Transverse colon (tissue), 4 donors: ENCODE results near the gene PRKCZ. TPM values are rescaled to one million over a fixed set of nuclear protein-coding genes. Genes with fewer than 3 reads are reported as not detected.
"Not testable (repeated sequence)": the region's sequence is repeated elsewhere in the genome, so short reads cannot be mapped to it uniquely, and the experiment has no call there.

Experiments used
- DNase-seq: peaks from one replicate; pipeline ENCODE4 v3.0.0-alpha.2; 2019
- H3K27ac ChIP-seq, 4 donors: fragments of 200-600 bp; sonication (generic); 2 replicates each; pipeline ENCODE4 v1.5.1; 2016 to 2018; ENCODE audit warnings: inconsistent platforms in 4 of 4
- H3K27me3 ChIP-seq: fragments of 200-600 bp; sonication (generic); 2 replicates; pipeline ENCODE4 v1.5.1; 2017; ENCODE audit warnings: inconsistent platforms
- H3K36me3 ChIP-seq, 4 donors: fragments of 200-600 bp; sonication (generic); 2 replicates each; pipeline ENCODE4 v1.5.1; 2017 to 2019; ENCODE audit warnings: inconsistent platforms in 4 of 4
- H3K4me1 ChIP-seq, 4 donors: fragments of 200-600 bp; sonication (generic); 2 replicates each; pipeline ENCODE4 v1.5.1; 2017 to 2020; ENCODE audit warnings: inconsistent platforms in 4 of 4
- H3K4me3 ChIP-seq, 4 donors: fragments of 200-600 bp; sonication (generic); 1 replicate in 1 of 4; 2 replicates in 3 of 4; pipeline versions ENCODE4 v1.5.1 to v1.6.1; 2017 to 2019; ENCODE audit warnings: inconsistent platforms in 4 of 4
- H3K9me3 ChIP-seq, 2 donors: fragments of 200-600 bp; sonication (generic); 2 replicates each; pipeline ENCODE4 v1.5.1; 2017 to 2019; ENCODE audit warnings: inconsistent platforms in 2 of 2
- EP300 ChIP-seq: sonication (generic); formaldehyde crosslinking; IDR thresholded peaks from one replicate; pipeline ENCODE4 v1.6.1; 2017; ENCODE audit warnings: antibody characterized with exemption, low read depth
- POLR2A ChIP-seq: fragments of 450-650 bp; IDR thresholded peaks from one replicate; pipeline ENCODE4 v1.6.1; 2016; ENCODE audit warnings: antibody characterized with exemption, mild to moderate bottlenecking, moderate library complexity
- POLR2AphosphoS5 ChIP-seq, 3 donors: sonication (generic); formaldehyde crosslinking; IDR thresholded peaks; one replicate each; pipeline ENCODE4 v1.6.1; 2016; ENCODE audit warnings: antibody characterized with exemption in 3 of 3
- WGBS, 2 donors: methylation state at CpG; one replicate each; pipeline ENCODE4 v1.1.5; 2018; ENCODE audit warnings: low coverage in 1 of 2; 5-methylcytosine and 5-hydroxymethylcytosine counted together
- in situ Hi-C, 4 donors: fragments of 200-750 bp; cut with MboI; loops; one replicate each; pipeline versions ENCODE4 v1.15.0 to v1.15.1; 2017; ENCODE audit warnings: low sequenced_read_pairs in 3 of 4, low pct_ligation_motif_present in 1 of 4, low pct_unique_long_range_greater_than_20kb in 1 of 4
- intact Hi-C: fragments of 100-400 bp; cut with DNase I; formaldehyde crosslinking; loops from one replicate; pipeline ENCODE4 v1.15.1; 2023; ENCODE audit warnings: low total_unique reads
- total RNA-seq, 4 donors: library from RNA; depleted of rRNA; stranded (reverse); fragments of >200 nt; gene quantifications; one replicate each; pipeline ENCODE4 v1.1.0, GENCODE V29; 2016
- TF ChIP-seq, protein P1 (sequence below), 5 experiments: fragments of 200-600 bp in 3 of 5; fragments of 450-650 bp in 2 of 5; sonication (generic) in 3 of 5; IDR thresholded peaks; 1 replicate in 2 of 5; 2 replicates in 3 of 5; pipeline ENCODE4 v1.5.1; 2016 to 2017; ENCODE audit warnings: antibody characterized with exemption in 5 of 5, inconsistent platforms in 3 of 5, mild to moderate bottlenecking in 2 of 5, moderate library complexity in 1 of 5

PRKCZ gene
- total RNA-seq, 4 donors from 2014 or later, result 48.6 to 96.7 (median 54.4) TPM

DNA sequence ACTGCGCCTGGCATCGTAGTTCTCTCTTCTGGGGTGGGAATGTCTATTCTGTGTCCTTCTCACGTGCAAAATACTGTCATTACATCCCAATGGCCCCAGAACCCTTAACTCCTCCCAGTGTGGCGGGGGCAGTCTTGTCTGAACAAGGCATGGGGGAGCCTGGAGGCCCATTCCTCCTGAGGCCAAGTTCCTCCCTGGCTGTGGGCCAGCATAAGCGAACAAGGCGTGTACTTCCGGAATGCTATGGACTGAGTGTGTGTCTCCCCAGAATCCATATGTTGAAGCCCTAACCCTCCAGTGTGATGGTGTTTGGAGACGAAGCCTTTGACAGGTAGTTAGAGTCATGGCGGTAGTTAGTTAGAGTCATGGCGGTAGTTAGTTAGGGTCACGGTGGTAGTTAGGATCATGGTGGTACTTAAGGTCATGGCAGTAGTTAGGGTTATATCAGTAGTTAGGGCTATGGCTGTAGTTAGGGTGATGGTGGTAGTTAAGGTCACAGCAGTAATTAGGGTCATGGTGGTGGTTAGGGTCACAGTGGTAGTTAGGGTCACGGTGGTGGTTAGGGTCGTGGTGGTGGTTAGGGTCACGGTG, 71.0 kb downstream of the PRKCZ start:
- 88 to 100% methylated on average over 3 to 14 of the region's 14 CpGs for WGBS, 2 donors
- H3K36me3 ChIP-seq, result no peaks in the 10 kb centered on the region
- H3K27ac ChIP-seq, result no peak overlapping the region
- H3K27me3 ChIP-seq, result no peaks in the 10 kb centered on the region
- TF ChIP-seq POLR2A, result no peak
- TF ChIP-seq, protein P1, sequence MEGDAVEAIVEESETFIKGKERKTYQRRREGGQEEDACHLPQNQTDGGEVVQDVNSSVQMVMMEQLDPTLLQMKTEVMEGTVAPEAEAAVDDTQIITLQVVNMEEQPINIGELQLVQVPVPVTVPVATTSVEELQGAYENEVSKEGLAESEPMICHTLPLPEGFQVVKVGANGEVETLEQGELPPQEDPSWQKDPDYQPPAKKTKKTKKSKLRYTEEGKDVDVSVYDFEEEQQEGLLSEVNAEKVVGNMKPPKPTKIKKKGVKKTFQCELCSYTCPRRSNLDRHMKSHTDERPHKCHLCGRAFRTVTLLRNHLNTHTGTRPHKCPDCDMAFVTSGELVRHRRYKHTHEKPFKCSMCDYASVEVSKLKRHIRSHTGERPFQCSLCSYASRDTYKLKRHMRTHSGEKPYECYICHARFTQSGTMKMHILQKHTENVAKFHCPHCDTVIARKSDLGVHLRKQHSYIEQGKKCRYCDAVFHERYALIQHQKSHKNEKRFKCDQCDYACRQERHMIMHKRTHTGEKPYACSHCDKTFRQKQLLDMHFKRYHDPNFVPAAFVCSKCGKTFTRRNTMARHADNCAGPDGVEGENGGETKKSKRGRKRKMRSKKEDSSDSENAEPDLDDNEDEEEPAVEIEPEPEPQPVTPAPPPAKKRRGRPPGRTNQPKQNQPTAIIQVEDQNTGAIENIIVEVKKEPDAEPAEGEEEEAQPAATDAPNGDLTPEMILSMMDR (IDR thresholded peaks at IDR 0.05), result no peak
- intact Hi-C loops (no loop called here), in situ Hi-C loops (no loop called here)
- H3K4me1 ChIP-seq, result no peaks in the 10 kb centered on the region
- no peak overlapping the region for H3K4me3 ChIP-seq
- H3K9me3 ChIP-seq, result no peaks in the 10 kb centered on the region
- DNase-seq, result no peak

DNA sequence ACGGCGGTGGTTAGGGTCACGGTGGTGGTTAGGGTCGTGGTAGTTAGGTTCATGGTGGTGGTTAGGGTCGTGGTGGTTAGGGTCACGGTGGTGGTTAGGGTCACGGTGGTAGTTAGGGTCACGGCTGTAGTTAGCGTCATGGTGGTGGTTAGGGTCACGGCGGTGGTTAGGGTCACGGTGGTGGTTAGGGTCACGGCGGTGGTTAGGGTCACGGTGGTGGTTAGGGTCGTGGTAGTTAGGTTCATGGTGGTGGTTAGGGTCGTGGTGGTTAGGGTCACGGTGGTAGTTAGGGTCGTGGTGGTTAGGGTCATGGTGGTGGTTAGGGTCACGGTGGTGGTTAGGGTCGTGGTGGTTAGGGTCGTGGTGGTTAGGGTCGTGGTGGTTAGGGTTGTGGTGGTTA, 71.6 kb downstream of the PRKCZ start:
- H3K4me1 ChIP-seq, H3K9me3 ChIP-seq, intact Hi-C loops, H3K27me3 ChIP-seq, H3K36me3 ChIP-seq, H3K27ac ChIP-seq, H3K4me3 ChIP-seq, DNase-seq, in situ Hi-C loops: not testable (repeated sequence)
- WGBS, 2 donors, result 85 to 98% methylated on average over 16 to 22 of the region's 23 CpGs

DNA sequence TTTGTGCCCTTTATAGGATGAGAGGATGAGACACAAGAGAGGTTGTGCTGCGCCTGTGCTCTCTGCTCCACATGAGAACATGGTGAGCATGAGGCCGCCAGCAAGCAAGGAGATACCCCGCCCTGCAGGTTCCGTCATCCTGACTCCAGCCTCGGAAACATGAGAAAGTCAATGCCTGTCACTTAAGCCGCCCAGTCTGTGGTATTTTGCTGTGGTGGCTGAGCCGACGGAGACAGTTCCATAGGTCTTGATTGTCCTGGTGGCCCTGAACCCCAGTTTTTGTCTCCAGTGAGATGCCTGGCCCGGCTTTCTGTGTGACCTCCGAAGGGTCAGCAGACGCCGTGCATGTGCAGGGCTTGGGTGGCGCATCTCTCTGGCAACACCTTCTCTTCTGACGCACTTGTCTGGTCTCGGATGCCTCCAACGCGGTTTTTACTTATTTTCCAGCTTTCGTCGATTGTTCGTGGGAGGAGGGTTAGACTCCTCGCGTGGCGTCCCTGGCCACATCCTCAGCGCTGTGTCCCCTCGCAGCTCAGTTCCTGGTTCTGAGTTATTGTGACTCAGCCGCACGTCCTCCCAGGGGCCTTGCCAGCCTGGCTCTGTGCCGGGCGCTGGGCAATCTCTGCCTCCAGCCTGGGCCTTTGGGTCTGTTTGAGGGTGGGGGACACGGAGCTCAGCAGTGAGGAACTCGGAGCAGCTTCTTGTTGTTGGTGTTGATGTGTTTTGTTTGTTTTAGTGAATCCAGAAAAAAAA, 74.4 kb downstream of the PRKCZ start:
- Histone ChIP-seq H3K4me3 (no peak overlapping the region), H3K27ac (no peak overlapping the region), H3K4me1 (peaks cover 0 to 4% (median 0%) of the 10 kb centered on the region in 4 donors), H3K36me3 (no peaks in the 10 kb centered on the region), H3K9me3 (no peaks in the 10 kb centered on the region), H3K27me3 (no peaks in the 10 kb centered on the region)
- intact Hi-C loops, result no loop called here
- 93% methylated on average over 31 of the region's 31 CpGs; no CpG with 5 or more reads in 1 of the 2 donors for WGBS, 2 donors
- in situ Hi-C loops, result no loop called here
- no peak for DNase-seq
- TF ChIP-seq EP300 (no peak), POLR2AphosphoS5 (IDR thresholded peaks at IDR 0.05) (no peak), POLR2A (no peak)
- TF ChIP-seq, protein P1 (IDR thresholded peaks at IDR 0.05), result no peak

DNA sequence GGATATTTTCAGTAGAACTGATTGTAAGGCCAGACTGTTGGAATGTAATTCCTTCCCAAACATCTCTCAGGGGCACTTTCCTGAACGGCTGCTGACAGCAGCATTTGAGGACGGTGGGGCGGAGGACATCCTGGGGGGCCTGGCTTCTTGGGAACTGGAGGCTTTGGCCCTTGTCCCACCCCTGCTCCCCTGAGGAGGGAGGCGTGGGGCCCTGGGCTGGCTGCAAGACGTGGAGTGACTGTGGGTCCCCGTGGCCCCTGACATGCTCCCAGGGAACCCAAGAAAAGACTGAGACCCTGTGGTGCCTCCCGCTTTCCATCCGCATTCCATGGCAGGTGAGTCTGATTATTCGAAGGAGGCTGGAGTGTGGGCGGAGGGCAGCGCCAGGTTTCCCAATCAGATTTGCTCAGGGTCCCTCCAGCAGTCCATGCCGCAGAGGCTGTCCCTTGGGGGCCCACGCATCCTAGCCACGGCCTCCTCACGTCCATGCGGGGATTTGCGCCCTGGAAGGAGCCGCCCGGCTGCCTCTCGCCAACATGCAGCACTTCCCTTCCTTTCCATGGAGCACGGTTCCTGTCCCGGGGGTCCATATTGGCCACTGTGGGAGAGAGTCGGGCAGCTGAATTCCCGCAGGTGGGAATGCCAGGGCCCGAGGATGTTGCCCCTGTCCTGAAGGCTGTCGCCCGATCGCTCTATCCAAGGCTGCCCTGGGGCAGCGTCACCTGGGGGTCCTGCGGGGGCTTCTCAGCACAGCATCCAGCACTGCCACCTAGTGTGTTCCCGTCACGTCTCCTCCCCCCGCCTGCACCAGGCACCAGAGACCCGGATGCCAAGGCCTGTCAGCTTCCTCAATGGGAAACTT, 75.4 kb downstream of the PRKCZ start:
- no peak overlapping the region for H3K4me3 ChIP-seq
- no peaks in the 10 kb centered on the region for H3K36me3 ChIP-seq
- in situ Hi-C loops (no loop called here), intact Hi-C loops (no loop called here)
- H3K9me3 ChIP-seq, result no peaks in the 10 kb centered on the region
- H3K27me3 ChIP-seq, result no peaks in the 10 kb centered on the region
- TF ChIP-seq POLR2A, result no peak
- no peak for TF ChIP-seq POLR2AphosphoS5 (IDR thresholded peaks at IDR 0.05)
- TF ChIP-seq, protein P1 (IDR thresholded peaks at IDR 0.05), result no peak
- TF ChIP-seq EP300, result no peak
- H3K4me1 ChIP-seq, result peaks cover 0 to 4% (median 0%) of the 10 kb centered on the region in 4 donors
- 90% methylated on average over 34 of the region's 34 CpGs; no CpG with 5 or more reads in 1 of the 2 donors for WGBS, 2 donors
- H3K27ac ChIP-seq, result no peak overlapping the region
- no peak for DNase-seq
